ENCODE data around the gene DAP3.
"Not testable (repeated sequence)": the region's sequence is repeated elsewhere in the genome, so short reads cannot be mapped to it uniquely, and the experiment has no call there.

DAP3 gene

GRCh38 chr1:155689081-155689607, at the start of gene DAP3:
Gene DAP3 (plus strand): TSS chr1:155689091. CDS start chr1:155709780, 20,689 bp downstream.
- H3K9me3 ChIP-seq (ENCODE audit: control insufficient read depth, low read length); H3K27me3 ChIP-seq (replicated peaks; ENCODE audit: control insufficient read depth, insufficient read depth, low read length): not testable (repeated sequence)
- H3K4me1 ChIP-seq (ENCODE audit: control insufficient read depth, insufficient read depth, low read length): peaks cover 24% of the 10 kb centered on the region
- peak within 1 kb of the TSS; percentile 99 for H3K4me3 ChIP-seq (ENCODE audit: low read length)
- DNase-seq (ENCODE audit: low read depth): peak; percentile 92
- H3K36me3 ChIP-seq (ENCODE audit: control insufficient read depth, insufficient read depth, low read length, severe bottlenecking): peaks cover 16% of the 10 kb centered on the region
- peak within 1 kb of the TSS; percentile 100 for H3K9ac ChIP-seq (ENCODE audit: low read length)

- no peak for DNase-seq (ENCODE audit: low read depth)
- Histone ChIP-seq H3K9ac (ENCODE audit: low read length) (no peak overlapping the region), H3K4me1 (ENCODE audit: control insufficient read depth, insufficient read depth, low read length) (peaks cover 8% of the 10 kb centered on the region), H3K36me3 (ENCODE audit: control insufficient read depth, insufficient read depth, low read length, severe bottlenecking) (no peaks in the 10 kb centered on the region), H3K9me3 (ENCODE audit: control insufficient read depth, low read length) (peaks cover 14% of the 10 kb centered on the region), H3K27me3 (replicated peaks; ENCODE audit: control insufficient read depth, insufficient read depth, low read length) (no peaks in the 10 kb centered on the region), H3K4me3 (ENCODE audit: low read length) (no peak overlapping the region)
Observed at GRCh38 chr1:155640367-155640766, 48.5 kb upstream of the DAP3 start.

GRCh38 chr1:155642559-155643180, 46.2 kb upstream of the DAP3 start:
- not testable (repeated sequence) for DNase-seq (ENCODE audit: low read depth); H3K27me3 ChIP-seq (replicated peaks; ENCODE audit: control insufficient read depth, insufficient read depth, low read length); H3K9ac ChIP-seq (ENCODE audit: low read length); H3K36me3 ChIP-seq (ENCODE audit: control insufficient read depth, insufficient read depth, low read length, severe bottlenecking); H3K4me3 ChIP-seq (ENCODE audit: low read length)
- Histone ChIP-seq H3K4me1 (ENCODE audit: control insufficient read depth, insufficient read depth, low read length) (peaks cover 24% of the 10 kb centered on the region), H3K9me3 (ENCODE audit: control insufficient read depth, low read length) (peaks cover 14% of the 10 kb centered on the region)

- Histone ChIP-seq H3K9me3 (ENCODE audit: control insufficient read depth, low read length) (peaks cover 14% of the 10 kb centered on the region), H3K4me1 (ENCODE audit: control insufficient read depth, insufficient read depth, low read length) (peaks cover 26% of the 10 kb centered on the region), H3K9ac (ENCODE audit: low read length) (no peak overlapping the region), H3K27me3 (replicated peaks; ENCODE audit: control insufficient read depth, insufficient read depth, low read length) (no peaks in the 10 kb centered on the region), H3K4me3 (ENCODE audit: low read length) (no peak overlapping the region), H3K36me3 (ENCODE audit: control insufficient read depth, insufficient read depth, low read length, severe bottlenecking) (no peaks in the 10 kb centered on the region)
- no peak for DNase-seq (ENCODE audit: low read depth)
Observed at GRCh38 chr1:155643230-155643629, 45.7 kb upstream of the DAP3 start.

- Histone ChIP-seq H3K4me1 (ENCODE audit: control insufficient read depth, insufficient read depth, low read length) (peaks cover 32% of the 10 kb centered on the region), H3K36me3 (ENCODE audit: control insufficient read depth, insufficient read depth, low read length, severe bottlenecking) (no peaks in the 10 kb centered on the region), H3K4me3 (ENCODE audit: low read length) (peak overlapping the region; percentile 1), H3K9ac (ENCODE audit: low read length) (no peak overlapping the region), H3K9me3 (ENCODE audit: control insufficient read depth, low read length) (peaks cover 14% of the 10 kb centered on the region), H3K27me3 (replicated peaks; ENCODE audit: control insufficient read depth, insufficient read depth, low read length) (no peaks in the 10 kb centered on the region)
- no peak for DNase-seq (ENCODE audit: low read depth)
Observed at GRCh38 chr1:155645034-155645598, 43.8 kb upstream of the DAP3 start.

GRCh38 chr1:155645648-155646047, 43.2 kb upstream of the DAP3 start:
- H3K9ac ChIP-seq (ENCODE audit: low read length): no peak overlapping the region
- no peak for DNase-seq (ENCODE audit: low read depth)
- peak overlapping the region; percentile 1 for H3K4me3 ChIP-seq (ENCODE audit: low read length)
- H3K36me3 ChIP-seq (ENCODE audit: control insufficient read depth, insufficient read depth, low read length, severe bottlenecking): no peaks in the 10 kb centered on the region
- H3K9me3 ChIP-seq (ENCODE audit: control insufficient read depth, low read length): peaks cover 14% of the 10 kb centered on the region
- H3K27me3 ChIP-seq (replicated peaks; ENCODE audit: control insufficient read depth, insufficient read depth, low read length): no peaks in the 10 kb centered on the region
- peaks cover 35% of the 10 kb centered on the region for H3K4me1 ChIP-seq (ENCODE audit: control insufficient read depth, insufficient read depth, low read length)

GRCh38 chr1:155646307-155646706, 42.6 kb upstream of the DAP3 start:
- no peaks in the 10 kb centered on the region for H3K27me3 ChIP-seq (replicated peaks; ENCODE audit: control insufficient read depth, insufficient read depth, low read length)
- peak; percentile 50 for DNase-seq (ENCODE audit: low read depth)
- H3K9me3 ChIP-seq (ENCODE audit: control insufficient read depth, low read length): peaks cover 14% of the 10 kb centered on the region
- no peak overlapping the region for H3K9ac ChIP-seq (ENCODE audit: low read length)
- H3K4me1 ChIP-seq (ENCODE audit: control insufficient read depth, insufficient read depth, low read length): peaks cover 39% of the 10 kb centered on the region
- H3K36me3 ChIP-seq (ENCODE audit: control insufficient read depth, insufficient read depth, low read length, severe bottlenecking): no peaks in the 10 kb centered on the region
- peak overlapping the region; percentile 1 for H3K4me3 ChIP-seq (ENCODE audit: low read length)

GRCh38 chr1:155648207-155649147, 40.4 kb upstream of the DAP3 start:
- Histone ChIP-seq H3K9ac (ENCODE audit: low read length) (peak overlapping the region; percentile 78), H3K36me3 (ENCODE audit: control insufficient read depth, insufficient read depth, low read length, severe bottlenecking) (no peaks in the 10 kb centered on the region), H3K4me3 (ENCODE audit: low read length) (peak overlapping the region; percentile 82), H3K27me3 (replicated peaks; ENCODE audit: control insufficient read depth, insufficient read depth, low read length) (no peaks in the 10 kb centered on the region), H3K4me1 (ENCODE audit: control insufficient read depth, insufficient read depth, low read length) (peaks cover 48% of the 10 kb centered on the region), H3K9me3 (ENCODE audit: control insufficient read depth, low read length) (peaks cover 3% of the 10 kb centered on the region)
- peak; percentile 90 for DNase-seq (ENCODE audit: low read depth)

GRCh38 chr1:155649676-155650075, 39.2 kb upstream of the DAP3 start:
- H3K9ac ChIP-seq (ENCODE audit: low read length): no peak overlapping the region
- H3K9me3 ChIP-seq (ENCODE audit: control insufficient read depth, low read length): no peaks in the 10 kb centered on the region
- H3K27me3 ChIP-seq (replicated peaks; ENCODE audit: control insufficient read depth, insufficient read depth, low read length): no peaks in the 10 kb centered on the region
- no peak overlapping the region for H3K4me3 ChIP-seq (ENCODE audit: low read length)
- peaks cover 47% of the 10 kb centered on the region for H3K4me1 ChIP-seq (ENCODE audit: control insufficient read depth, insufficient read depth, low read length)
- no peaks in the 10 kb centered on the region for H3K36me3 ChIP-seq (ENCODE audit: control insufficient read depth, insufficient read depth, low read length, severe bottlenecking)
- no peak for DNase-seq (ENCODE audit: low read depth)

- no peak overlapping the region for H3K9ac ChIP-seq (ENCODE audit: low read length)
- H3K36me3 ChIP-seq (ENCODE audit: control insufficient read depth, insufficient read depth, low read length, severe bottlenecking): no peaks in the 10 kb centered on the region
- H3K4me3 ChIP-seq (ENCODE audit: low read length): no peak overlapping the region
- peaks cover 41% of the 10 kb centered on the region for H3K4me1 ChIP-seq (ENCODE audit: control insufficient read depth, insufficient read depth, low read length)
- H3K27me3 ChIP-seq (replicated peaks; ENCODE audit: control insufficient read depth, insufficient read depth, low read length): no peaks in the 10 kb centered on the region
- no peaks in the 10 kb centered on the region for H3K9me3 ChIP-seq (ENCODE audit: control insufficient read depth, low read length)
- DNase-seq (ENCODE audit: low read depth): no peak
Observed at GRCh38 chr1:155650231-155650757, 38.6 kb upstream of the DAP3 start.

Data from adipocyte (in vitro differentiated cells).